ENCODE data around the gene IGSF9B. TPM values are rescaled to one million over a fixed set of nuclear protein-coding genes. Genes with fewer than 3 reads are reported as not detected.

Gene IGSF9B, protein sequence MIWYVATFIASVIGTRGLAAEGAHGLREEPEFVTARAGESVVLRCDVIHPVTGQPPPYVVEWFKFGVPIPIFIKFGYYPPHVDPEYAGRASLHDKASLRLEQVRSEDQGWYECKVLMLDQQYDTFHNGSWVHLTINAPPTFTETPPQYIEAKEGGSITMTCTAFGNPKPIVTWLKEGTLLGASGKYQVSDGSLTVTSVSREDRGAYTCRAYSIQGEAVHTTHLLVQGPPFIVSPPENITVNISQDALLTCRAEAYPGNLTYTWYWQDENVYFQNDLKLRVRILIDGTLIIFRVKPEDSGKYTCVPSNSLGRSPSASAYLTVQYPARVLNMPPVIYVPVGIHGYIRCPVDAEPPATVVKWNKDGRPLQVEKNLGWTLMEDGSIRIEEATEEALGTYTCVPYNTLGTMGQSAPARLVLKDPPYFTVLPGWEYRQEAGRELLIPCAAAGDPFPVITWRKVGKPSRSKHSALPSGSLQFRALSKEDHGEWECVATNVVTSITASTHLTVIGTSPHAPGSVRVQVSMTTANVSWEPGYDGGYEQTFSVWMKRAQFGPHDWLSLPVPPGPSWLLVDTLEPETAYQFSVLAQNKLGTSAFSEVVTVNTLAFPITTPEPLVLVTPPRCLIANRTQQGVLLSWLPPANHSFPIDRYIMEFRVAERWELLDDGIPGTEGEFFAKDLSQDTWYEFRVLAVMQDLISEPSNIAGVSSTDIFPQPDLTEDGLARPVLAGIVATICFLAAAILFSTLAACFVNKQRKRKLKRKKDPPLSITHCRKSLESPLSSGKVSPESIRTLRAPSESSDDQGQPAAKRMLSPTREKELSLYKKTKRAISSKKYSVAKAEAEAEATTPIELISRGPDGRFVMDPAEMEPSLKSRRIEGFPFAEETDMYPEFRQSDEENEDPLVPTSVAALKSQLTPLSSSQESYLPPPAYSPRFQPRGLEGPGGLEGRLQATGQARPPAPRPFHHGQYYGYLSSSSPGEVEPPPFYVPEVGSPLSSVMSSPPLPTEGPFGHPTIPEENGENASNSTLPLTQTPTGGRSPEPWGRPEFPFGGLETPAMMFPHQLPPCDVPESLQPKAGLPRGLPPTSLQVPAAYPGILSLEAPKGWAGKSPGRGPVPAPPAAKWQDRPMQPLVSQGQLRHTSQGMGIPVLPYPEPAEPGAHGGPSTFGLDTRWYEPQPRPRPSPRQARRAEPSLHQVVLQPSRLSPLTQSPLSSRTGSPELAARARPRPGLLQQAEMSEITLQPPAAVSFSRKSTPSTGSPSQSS (N-terminal part only)
- 0.11 and 0.35 TPM in 2 replicates for polyA plus RNA-seq

DNA sequence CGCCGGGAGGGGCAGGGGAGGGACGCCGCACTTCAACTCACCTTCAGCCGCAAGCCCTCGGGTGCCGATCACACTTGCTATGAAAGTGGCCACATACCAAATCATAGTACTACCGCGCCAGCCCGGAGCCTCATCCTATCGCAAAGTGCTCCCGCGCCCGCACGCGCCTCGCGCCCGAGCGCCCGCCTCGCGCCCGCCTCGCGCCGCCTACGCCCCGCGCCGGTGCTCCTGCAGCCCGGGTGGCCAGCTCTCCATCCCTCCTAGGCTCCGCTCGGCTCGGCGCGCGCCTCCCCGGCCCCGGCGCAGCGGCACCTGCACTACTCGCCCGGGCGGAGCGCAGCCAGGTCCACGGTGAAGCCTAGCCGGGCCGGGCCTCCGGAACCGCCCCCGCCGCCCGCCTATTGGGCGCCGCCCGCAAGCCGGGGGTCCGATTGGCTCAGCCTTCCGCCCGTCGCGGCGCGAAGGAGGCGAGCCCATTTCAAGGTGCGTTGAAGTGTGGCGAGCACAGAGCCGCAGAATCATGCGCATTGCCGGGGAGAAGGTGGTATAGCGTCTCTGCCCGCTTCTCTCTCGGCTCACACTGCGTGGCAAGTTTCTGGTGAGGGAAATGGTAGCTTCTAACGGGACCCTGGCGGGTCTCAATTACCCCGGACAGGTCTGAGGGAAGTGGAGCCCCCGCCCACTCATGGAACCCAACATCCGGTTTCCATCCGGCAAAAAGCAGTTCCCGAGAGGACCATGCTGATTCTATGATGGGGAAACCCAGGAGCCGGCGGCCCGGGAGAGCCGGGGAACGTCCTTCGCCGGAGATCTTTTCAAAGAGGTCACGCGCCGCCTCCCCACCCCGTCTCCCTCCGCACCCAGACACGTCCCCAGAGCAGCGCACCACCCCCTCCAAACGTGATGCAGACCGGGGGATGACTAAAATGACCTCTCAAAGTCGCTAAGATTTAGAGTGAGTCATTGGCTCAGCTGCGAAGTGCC lies at the start of gene IGSF9B:
Gene IGSF9B, minus strand, starts transcription at position 319 of the 984 bp plus-strand sequence. Its CDS starts 214 bp downstream, at position 105.

Other genes starting within 250 kb of the IGSF9B start
- not detected in 2 replicates for gene SPATA19, start 111.5 kb downstream of the IGSF9B start, polyA plus RNA-seq
- gene JAM3, start 112.1 kb upstream of the IGSF9B start, polyA plus RNA-seq: 7.0 and 13.8 TPM in 2 replicates

All from Purkinje cell (primary cell).